AG04450 (cell line): ENCODE results near the gene SORL1. TPM values are rescaled to one million over a fixed set of nuclear protein-coding genes. Genes with fewer than 3 reads are reported as not detected.

Experiments used
- CTCF ChIA-PET: fragments of 300-600, 350-600 bp; formaldehyde crosslinking; extraction: SDS; loops from one replicate; lab custom pipeline; 2022; ENCODE audit warnings: antibody characterized with exemption, inconsistent platforms; lab: Charles Lee
- POLR2A ChIA-PET: fragments of 350-600 bp; formaldehyde crosslinking; extraction: SDS; loops from one replicate; lab custom pipeline; 2021; ENCODE audit warnings: antibody characterized with exemption, inconsistent platforms; lab: Yijun Ruan, JAX
- DNase-seq: peaks from one replicate; pipeline ENCODE4 v3.0.0-alpha.2; 2011; ENCODE audit warnings: low read depth, low spot score
- H3K27ac ChIP-seq: one replicate; pipeline ENCODE4 v1.5.1; 2012; ENCODE audit warnings: low read depth, low read length, control low read depth
- H3K27me3 ChIP-seq: one replicate; pipeline ENCODE4 v1.6.0; 2012; ENCODE audit warnings: low read length; ENCODE audit not compliant: control insufficient read depth, insufficient read depth
- H3K4me3 ChIP-seq: 2 replicates; pipeline ENCODE4 v1.5.1; 2011; ENCODE audit warnings: mild to moderate bottlenecking, low read depth, low read length, control low read depth
- H3K9me3 ChIP-seq: 2 replicates; pipeline ENCODE4 v1.5.1; 2012; ENCODE audit warnings: low read length; ENCODE audit not compliant: control insufficient read depth, insufficient read depth
- polyA plus RNA-seq: library from polyadenylated mRNA; depleted of rRNA; stranded (reverse); fragments of >200 nt; gene quantifications from 2 replicates; pipeline ENCODE4 v1.2.3, GENCODE V29; 2011
- TF ChIP-seq, protein P1 (sequence below): IDR thresholded peaks from 2 replicates; pipeline ENCODE4 v1.5.1; 2011; ENCODE audit warnings: low read depth, low read length, control low read depth, inconsistent platforms

Gene SORL1
- polyA plus RNA-seq, 1 experiment: 5.4 TPM

DNA sequence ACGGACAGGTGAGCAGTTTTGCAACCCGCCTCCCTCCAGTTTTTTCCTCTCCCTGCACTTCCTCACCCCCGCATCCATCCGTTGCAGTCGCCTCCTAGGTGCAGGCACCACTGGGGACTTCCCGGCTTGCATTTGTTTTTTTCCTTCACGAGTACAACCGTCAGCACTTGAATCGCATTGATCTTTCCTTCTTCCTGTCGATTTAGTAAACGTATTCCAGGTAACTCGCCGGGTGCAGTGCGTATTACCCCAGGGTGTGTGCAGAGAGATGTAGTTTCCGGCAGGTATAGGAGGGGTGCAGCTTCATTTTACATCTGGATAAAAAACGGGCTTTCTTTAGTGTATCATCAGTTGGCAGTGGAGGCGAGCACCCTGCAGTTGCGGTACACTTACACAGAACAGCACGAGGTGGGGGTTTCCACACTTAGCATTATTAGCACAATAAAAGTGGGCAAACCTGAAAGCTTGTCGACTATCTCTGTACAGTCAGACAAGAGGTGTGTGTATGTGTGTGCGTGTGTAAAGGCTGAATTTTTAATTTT is 566 bp downstream of the SORL1 start, which contains the start of gene SORL1-AS1:
Gene SORL1-AS1, minus strand, starts transcription at position 359 of the 542 bp plus-strand sequence.
- TF ChIP-seq, protein P1, sequence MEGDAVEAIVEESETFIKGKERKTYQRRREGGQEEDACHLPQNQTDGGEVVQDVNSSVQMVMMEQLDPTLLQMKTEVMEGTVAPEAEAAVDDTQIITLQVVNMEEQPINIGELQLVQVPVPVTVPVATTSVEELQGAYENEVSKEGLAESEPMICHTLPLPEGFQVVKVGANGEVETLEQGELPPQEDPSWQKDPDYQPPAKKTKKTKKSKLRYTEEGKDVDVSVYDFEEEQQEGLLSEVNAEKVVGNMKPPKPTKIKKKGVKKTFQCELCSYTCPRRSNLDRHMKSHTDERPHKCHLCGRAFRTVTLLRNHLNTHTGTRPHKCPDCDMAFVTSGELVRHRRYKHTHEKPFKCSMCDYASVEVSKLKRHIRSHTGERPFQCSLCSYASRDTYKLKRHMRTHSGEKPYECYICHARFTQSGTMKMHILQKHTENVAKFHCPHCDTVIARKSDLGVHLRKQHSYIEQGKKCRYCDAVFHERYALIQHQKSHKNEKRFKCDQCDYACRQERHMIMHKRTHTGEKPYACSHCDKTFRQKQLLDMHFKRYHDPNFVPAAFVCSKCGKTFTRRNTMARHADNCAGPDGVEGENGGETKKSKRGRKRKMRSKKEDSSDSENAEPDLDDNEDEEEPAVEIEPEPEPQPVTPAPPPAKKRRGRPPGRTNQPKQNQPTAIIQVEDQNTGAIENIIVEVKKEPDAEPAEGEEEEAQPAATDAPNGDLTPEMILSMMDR: no peak
- CTCF ChIA-PET: interaction anchor here (0.8 to 1.7 kb wide), 4 partner anchors 10 to 68 kb away, joined by 3 to 8 read pairs (median 5); no protein-coding TSS in a partner anchor
- Histone ChIP-seq H3K27ac (no peak within 1 kb of the TSS), H3K9me3 (no peaks in the 10 kb centered on the region; the same call in 1 of the 2 replicates), H3K4me3 (peak within 1 kb of the TSS; percentile 74), H3K27me3 (peaks cover 11% of the 10 kb centered on the region)
- POLR2A ChIA-PET: no interaction called here
- DNase-seq: no peak

DNA sequence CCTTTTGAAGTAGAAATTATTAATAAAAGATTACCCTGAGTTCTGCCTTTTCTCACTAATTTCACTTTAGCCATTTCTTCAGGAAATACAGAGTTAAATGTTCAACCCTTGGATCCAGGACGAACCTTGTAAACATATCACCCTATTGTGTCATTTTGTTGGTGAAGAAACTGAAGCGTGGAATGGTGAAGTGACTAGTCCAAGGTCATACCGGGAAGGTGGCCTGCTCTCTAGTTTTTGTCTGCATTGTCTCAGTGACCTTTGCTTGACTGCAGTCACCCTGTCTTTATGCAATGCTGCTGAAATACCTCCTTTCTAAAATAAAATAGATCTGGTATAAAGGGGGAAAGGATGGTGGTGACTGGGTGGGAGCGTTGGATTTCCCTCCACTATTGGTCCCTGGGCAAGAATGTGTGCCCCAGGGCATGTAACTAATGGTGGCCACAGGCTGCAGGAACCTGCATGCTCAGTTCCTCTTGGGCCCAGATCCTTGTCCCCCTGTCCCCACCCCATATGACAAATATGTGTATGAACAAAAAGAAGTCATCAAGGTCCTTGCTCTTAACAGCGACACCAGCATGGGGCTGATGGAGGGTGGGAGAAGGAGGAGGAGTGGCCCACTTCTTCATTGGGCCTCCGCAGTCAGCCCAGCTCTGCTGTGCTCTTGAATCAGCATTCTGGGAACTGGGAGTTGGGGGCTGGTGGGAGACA is 1.6 kb downstream of the SORL1 start:
- ChIA-PET POLR2A (no interaction called here), CTCF (no interaction called here)
- Histone ChIP-seq H3K9me3 (no peaks in the 10 kb centered on the region; the same call in 1 of the 2 replicates), H3K27ac (no peak overlapping the region), H3K27me3 (peaks cover 11% of the 10 kb centered on the region), H3K4me3 (no peak overlapping the region)
- TF ChIP-seq, protein P1: no peak
- DNase-seq: no peak

DNA sequence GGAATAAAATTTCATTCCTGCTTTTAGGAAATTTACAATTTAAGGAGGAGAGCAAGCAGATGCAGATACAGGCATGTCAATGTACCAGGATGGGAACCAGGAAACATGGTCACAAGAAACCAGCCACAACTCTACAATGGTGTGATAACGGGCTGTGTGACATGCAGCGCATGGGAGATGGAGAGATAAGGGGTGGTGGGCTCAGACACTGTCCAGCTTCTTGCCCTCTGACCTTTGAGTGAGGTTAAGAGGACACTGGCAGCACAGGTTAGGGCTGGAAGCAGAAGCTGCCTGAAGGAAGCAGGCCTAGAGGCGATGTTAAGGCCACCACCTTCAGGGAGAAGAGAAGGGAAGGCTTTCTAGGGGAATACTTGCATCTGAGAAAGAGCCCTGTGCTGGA is 3.0 kb downstream of the SORL1 start:
- peaks cover 11% of the 10 kb centered on the region for H3K27me3 ChIP-seq
- CTCF ChIA-PET: no interaction called here
- no peak for DNase-seq
- TF ChIP-seq, protein P1: no peak
- no peak overlapping the region for H3K27ac ChIP-seq
- H3K4me3 ChIP-seq: no peak overlapping the region
- H3K9me3 ChIP-seq: no peaks in the 10 kb centered on the region; the same call in 1 of the 2 replicates
- POLR2A ChIA-PET: no interaction called here

DNA sequence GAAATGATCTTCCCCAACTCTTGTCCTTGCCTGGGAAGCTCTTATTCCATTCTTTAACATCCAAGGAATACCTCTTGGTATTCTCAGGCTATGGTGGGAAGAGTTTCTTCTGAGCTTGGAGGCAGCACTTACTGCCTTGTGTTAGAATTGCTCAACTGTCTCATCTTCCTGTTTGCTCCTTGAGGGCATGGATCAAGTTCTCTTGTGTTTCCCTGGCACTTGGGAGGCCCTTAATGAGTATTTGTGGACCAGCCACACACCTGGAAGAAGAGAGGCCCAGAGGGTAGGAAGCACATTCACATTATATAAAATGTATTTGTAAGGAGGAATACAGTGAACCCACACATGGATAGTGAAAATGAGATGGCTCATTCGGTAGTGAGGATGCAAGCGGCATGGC is 4.0 kb downstream of the SORL1 start:
- Histone ChIP-seq H3K4me3 (no peak overlapping the region), H3K9me3 (no peaks in the 10 kb centered on the region; the same call in 1 of the 2 replicates), H3K27ac (no peak overlapping the region), H3K27me3 (peaks cover 2% of the 10 kb centered on the region)
- no peak for DNase-seq
- TF ChIP-seq, protein P1: no peak
- ChIA-PET POLR2A (no interaction called here), CTCF (interaction anchor here (1.6 kb wide), 1 partner anchor 136 kb away, joined by 4 read pairs; no protein-coding TSS in a partner anchor)
